Renal pelvis (tissue), 4 donors: ENCODE measurements around the gene RRN3. TPM values are rescaled to one million over a fixed set of nuclear protein-coding genes. Genes with fewer than 3 reads are reported as not detected.
"Not testable (repeated sequence)": the region's sequence is repeated elsewhere in the genome, so short reads cannot be mapped to it uniquely, and the experiment has no call there.

Experiments
- DNase-seq: peaks from one replicate; pipeline ENCODE4 v3.0.0-alpha.2; 2013
- polyA plus RNA-seq, 3 donors: library from polyadenylated mRNA; unstranded; fragments of 120-200 nt; gene quantifications; one replicate each; pipeline ENCODE4 v1.2.1, GENCODE V29; 2013; ENCODE audit not compliant: insufficient read length in 3 of 3

Gene RRN3
- polyA plus RNA-seq, 3 donors = 37.0 to 47.2 (median 42.3) TPM

DNA sequence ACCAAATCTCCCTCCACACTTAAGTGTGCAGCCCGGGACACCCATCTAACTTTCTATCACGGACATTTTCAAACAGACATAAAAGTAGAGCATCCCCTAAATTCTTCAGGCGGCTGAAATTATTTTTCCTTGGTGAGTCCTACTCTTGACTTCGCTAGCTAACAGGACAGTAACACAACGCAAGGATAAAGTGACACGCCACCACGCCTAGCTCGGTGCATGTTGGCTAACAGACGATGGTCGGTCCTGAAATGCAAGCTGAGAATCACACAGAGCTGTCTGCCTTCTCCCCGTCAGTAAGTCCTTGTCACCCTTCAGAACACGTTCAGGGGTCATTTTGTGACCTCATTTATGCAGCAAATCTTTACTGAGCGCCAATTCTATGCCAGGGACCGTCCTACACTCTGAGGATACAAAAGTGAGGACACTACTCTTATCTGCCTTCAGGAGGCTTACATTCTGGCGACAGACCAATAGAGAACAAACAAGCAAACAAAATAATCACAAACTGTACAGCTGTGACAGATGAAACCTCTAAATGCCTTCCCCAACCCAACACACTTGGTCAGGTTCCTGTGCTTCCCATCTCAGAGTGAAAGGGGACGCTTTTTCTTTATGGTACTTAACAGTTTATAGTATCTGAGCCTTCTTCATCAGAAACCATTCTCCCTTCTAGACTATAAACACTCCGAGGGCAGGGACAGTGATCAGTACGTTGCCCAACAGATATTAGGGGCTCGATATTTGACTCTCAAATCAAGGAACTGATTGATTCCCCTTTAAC lies 39.5 kb downstream of the RRN3 start:
- DNase-seq = no peak

GRCh38 chr16:15053904-15054303 lies 40.2 kb downstream of the RRN3 start:
- DNase-seq = no peak

DNA sequence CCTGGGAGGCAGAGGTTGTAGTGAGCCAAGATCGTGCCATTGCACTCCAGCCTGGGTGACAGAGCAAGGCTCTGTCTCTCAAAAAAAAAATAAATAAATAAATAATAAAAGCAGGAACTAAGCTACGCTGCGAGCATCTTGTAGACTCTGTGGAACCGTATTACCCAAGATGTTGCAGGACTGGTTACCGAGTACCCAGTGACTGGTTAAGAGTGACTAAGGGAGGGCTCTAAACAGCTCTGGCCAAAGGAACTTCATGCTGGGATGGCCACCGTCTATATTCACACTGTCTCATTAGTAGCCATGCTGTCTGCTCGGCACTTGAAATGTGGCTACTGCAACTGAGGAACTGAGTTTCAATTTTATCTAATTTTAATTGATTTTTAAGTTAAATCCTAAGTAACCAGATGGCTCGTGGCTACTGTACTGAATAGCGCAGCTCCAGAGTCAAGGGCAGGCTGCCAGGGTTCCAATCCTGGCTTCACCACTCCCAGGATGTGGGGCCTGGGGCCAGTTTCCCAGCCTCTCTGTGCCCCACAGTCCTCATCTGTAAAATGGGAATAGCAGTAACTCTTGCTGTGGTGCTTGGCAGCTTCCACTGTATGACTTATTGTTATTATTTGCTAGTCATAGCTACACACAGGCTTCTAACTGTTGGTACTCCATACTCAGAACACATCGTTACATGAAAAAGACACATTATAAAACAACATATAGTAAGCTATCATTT lies 41.2 kb downstream of the RRN3 start:
- no peak for DNase-seq

DNA sequence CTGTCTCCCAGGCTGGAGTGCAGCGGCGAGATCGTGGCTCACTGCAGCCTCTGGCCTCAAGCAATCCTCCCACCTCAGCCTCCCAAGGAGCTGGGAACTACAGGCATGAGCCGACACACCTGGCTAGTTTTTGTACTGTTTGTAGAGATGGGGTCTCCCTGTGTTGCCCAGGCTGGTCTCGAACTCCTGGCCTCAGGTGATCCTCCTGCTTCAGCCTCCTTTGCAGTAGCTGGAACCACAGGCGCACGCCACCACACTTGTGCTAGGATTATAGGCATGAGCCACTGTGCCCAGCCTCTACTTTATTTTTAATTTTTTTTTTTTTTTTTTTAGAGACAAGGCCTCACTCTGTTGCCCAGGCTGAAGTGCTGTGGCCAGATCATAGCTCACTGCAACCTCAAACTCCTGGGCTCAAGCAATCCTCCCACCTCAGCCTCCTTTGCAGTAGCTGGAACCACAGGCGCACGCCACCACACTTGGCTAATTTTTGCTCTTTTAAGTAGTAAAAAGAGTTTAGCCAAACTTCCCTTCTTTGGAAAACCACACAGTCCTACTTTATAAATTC lies 42.6 kb downstream of the RRN3 start:
- DNase-seq = no peak

DNA sequence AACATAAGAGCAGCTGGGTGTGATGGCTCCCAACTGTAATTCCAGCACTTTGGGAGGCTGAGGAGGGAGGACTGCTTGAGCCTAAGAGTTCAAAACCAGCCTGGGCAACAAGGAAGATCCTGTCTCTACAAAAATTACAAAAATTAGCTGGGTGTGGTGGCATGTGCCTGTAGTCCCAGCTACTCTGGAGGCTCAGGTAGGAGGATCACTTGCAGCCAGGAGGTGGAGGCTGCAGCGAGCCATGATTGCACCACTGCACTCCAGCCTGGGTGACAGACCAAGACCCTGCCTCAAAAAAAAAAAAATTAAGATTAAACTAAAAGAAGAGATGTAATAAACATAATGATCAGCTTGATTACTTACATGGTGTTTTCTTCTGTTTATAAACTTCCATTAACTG lies 43.6 kb downstream of the RRN3 start:
- not testable (repeated sequence) for DNase-seq

- DNase-seq = no peak
Measured at GRCh38 chr16:15049581-15050180, 44.4 kb downstream of the RRN3 start.

DNA sequence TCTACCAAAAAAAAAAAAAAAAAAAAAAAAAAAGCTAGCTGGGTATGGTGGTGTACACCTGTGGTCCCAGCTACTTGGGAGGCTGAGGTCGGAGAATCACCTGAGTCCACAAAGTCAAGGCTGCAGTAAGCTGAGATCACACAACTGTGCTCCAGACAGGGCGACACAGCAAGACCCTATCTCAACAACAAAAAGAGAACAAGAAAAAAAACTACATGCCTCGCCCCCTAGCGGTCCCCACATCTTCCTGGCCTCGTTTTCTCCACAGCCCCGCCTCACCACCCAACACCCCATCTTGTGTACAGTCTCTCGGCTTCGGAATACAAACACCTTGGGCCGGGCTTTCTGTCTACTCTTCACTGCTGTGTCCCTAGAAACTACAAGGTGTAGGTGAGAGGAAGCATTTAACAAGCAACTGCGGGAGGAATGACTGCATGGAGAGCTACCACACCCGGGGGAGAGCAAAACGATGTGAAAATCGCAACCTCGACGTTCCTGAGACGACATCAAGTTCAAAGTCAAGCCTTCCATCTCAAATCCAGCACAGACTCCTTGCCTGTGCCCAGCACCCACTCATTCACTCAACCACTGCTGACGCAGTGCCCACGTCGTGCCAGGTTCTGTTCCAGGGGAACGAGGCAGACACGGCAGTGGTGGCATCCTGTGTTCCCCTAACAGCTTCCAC lies 47.2 kb downstream of the RRN3 start:
- no peak for DNase-seq

DNA sequence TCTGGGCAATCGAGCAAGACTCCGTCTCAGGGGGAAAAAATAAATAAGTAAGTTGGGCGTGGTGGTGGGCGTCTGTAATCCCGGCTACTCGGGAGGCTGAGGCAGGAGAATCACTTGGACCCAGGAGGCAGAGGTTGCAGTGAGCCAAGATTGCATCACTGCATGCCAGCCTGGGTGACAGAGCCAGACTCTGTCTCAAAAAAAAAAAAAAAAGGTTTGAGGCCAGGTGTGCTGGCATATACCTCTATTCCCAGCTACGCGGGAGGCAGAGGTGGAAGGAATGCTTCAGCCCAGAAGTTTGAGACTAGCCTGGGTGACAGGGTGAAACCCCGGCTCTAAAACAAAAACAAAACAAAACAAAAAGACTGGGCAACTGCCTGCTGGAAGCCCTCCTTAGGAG lies 48.8 kb downstream of the RRN3 start:
- not testable (repeated sequence) for DNase-seq

DNA sequence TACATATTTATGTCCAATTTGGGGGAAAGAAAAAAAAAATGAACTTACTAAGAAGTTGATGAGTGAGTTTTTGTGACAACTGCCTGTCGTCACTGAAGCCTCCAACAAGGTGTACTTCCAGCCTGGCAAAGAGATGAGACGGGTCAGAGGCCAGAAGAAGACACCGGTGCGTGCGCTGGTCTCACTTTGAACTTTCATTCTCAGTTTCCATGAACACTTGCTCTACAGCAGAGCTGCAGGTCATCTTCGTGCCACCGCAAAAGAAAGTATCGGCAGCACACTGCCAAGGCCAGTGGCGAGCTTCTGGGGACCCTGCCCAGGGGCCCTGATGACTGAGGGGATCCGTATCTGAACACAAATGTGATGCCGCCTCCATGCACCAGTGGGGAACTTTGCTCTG lies 49.8 kb downstream of the RRN3 start:
- no peak for DNase-seq

- no peak for DNase-seq
Measured at GRCh38 chr16:15043344-15043743, 50.7 kb downstream of the RRN3 start.

DNA sequence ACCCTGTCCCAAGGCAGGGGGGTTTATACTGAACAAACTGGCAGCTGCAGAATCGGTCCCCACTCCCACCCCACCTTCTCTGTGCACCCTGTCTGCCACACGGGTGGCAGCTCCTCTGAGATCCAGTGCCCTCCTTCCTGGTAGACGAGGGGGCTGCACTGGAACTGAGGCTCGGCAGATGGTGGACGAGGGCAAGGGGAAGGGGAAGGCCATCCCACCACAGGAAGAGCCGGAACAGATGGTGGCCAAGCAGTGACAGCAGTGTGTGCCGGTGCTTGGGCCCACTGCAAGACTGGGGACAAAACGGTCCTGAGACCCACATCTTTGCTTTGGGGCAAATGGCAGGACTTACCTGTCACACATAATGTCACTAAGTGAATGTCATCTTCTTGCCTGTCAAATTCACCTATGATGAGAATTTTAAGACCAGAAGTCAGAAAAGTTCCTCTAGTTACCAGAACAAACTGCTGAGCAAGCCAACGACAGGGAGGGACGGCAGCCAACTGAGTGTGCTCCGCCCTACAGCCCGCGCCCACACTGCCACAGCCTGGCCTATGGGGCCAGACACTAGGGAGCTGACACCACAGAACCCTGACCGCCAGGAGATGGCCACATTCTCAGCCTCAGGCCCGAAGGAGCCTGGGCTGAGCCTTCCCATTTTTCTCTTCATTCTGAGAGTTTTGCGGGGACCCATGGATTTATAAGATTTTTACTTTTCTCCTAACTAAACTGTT lies 52.6 kb downstream of the RRN3 start:
- DNase-seq = no peak

GRCh38 chr16:15038689-15039088 lies 55.4 kb downstream of the RRN3 start:
- no peak for DNase-seq

GRCh38 chr16:15037745-15038144 lies 56.3 kb downstream of the RRN3 start:
- DNase-seq = no peak

- DNase-seq = no peak
Measured at GRCh38 chr16:15037003-15037402, 57.1 kb downstream of the RRN3 start.

DNA sequence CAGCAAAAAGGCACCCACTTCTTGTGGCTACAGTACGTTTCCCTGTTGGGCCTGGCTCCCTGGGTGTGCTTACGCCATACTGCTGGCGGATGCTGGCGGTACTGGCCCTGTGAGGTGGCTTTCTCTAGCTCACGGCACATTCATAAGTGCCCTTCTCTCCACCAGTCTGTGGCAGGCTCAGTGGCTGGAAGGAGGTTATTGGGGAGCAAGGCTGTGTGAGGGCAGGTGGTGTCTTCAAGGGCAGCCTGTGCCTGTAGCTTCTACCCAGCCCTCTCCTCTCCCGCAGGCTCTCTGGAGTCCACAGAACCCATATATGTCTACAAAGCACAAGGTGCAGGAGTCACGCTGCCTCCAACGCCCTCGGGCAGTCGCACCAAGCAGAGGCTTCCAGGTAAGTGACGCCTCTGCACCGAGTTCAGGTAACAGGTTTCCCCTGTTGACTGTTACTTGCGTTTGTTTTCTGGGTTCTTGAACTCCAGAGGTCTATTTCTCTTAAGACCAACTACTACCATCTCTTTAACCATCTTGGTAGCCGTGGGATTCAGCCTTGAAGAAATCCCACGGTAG lies 58.8 kb downstream of the RRN3 start:
- no peak for DNase-seq

DNA sequence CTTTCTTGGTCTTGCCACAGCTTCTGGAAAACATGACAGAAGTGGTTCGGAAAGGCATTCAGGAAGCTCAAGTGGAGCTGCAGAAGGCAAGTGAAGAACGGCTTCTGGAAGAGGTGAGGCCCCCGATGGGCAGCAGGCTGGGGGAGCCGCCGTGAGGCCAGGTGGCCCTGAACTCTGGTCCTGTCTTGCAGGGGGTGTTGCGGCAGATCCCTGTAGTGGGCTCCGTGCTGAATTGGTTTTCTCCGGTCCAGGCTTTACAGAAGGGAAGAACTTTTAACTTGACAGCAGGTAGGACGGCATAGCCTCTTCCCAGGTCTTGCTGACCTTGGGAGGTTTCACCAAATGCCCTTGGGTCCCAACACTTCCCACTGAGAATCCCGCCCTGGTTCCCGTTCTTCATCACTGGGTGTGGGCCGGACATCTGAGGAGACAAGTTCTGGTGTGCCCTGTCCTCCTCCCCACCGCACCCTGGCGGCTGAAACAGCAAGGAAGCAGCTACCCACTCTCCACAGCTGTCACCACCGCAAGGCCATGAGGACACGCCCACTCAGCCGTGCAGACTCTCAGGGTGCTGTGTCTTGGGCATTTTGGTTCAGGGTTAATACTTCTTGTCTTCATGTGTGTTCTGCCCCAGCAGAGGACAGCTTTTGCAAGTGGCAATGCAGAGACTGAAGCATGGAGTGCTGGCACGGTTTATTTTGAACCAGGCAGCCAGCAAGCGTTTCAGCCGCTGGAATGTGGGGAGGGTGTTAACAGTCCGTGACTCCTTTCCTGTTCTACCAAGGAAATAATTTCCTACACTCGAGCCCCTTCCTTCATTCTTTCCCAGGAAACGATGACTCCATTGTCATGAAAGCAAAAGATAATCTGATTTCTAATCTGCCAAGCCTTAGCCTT lies 59.6 kb downstream of the RRN3 start:
- no peak for DNase-seq

GRCh38 chr16:15033309-15033707 lies 60.8 kb downstream of the RRN3 start:
- DNase-seq = no peak

DNA sequence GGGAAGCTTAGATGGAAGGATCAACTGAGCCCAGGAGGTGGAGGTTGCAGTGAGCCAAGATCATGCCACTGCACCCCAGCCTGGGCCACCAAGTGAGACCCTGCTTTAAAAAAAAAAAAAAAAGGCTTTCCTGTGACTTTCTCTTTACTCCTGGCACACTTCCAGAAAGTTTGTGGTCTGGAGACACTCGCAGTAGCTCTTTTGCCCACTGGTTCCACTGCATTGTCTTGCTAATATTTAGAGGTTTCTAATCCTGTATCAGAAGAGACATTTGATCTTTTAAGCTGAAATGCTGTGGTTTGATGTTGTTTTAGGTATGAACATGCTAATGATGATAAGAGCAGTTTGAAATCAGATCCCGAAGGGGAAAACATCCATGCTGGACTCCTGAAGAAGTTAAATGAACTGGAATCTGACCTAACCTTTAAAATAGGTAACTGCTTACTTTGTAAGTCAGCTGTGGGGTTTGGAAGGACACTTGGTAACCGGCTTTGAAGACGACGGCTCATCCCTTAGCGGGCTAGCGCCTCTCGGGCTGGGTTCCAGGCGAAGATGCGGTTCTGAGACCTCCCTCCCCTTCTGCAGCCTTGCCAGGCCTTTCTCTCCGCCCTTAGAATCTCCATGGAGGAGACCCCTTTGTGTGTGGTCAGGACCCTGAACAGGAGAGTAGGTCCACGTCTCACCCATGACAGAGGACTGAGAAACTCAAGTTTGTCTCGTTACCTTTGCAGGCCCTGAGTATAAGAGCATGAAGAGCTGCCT lies 61.3 kb downstream of the RRN3 start:
- DNase-seq = no peak

- DNase-seq = no peak
Measured at GRCh38 chr16:15031586-15031985, 62.5 kb downstream of the RRN3 start.
